PC-3 (cell line): Measurements from ENCODE around the gene EXD1.

Experiments used
- CTCF ChIP-seq: fragments of 300-600 bp; sonication (generic); conservative IDR thresholded peaks from 2 replicates; pipeline ENCODE4 v1.5.1; 2017; ENCODE audit warnings: antibody characterized with exemption, low read depth, mild to moderate bottlenecking, low read length
- EZH2 ChIP-seq: fragments of 300-600 bp; sonication (generic); IDR thresholded peaks from one replicate; pipeline ENCODE4 v1.6.1; 2017; ENCODE audit warnings: antibody characterized with exemption, mild to moderate bottlenecking, low read length; ENCODE audit not compliant: unreplicated experiment

DNA sequence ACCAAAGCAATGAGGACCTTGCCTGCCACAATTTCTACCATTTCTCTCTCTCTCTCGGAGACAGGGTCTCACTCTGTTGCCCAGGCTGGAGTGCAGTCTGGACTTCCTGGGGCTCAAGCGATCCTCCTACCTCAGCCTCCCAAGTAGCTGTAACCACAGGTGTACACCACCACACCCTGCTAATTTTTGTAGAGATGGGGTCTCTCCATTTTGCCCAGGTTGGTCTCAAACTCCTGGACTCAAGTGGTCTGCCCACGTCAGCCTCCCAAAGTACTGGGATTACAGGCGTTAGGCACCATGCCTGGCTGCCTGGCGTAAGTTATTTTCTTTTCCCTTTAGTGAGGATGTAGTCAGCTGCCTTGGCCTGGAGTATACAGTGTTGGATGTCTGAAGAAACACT lies 76.8 kb downstream of the EXD1 start:
- no peak for TF ChIP-seq CTCF
- no peak for TF ChIP-seq EZH2
